Thyroid gland (tissue), 4 donors: ENCODE data around the gene NGRN.

Experiments
- POLR2A ChIP-seq, 2 donors: fragments of 450-650 bp; IDR thresholded peaks; one replicate each; pipeline ENCODE4 v1.6.1; 2017; ENCODE audit warnings: antibody characterized with exemption in 2 of 2, mild to moderate bottlenecking in 2 of 2, moderate library complexity in 1 of 2
- TF ChIP-seq, protein P1 (sequence below), 6 experiments: fragments of 200-600 bp in 3 of 6; fragments of 450-650 bp in 3 of 6; sonication (generic) in 3 of 6; IDR thresholded peaks; one replicate each; pipeline ENCODE4 v1.5.1; 2016 to 2019; ENCODE audit warnings: antibody characterized with exemption in 6 of 6, mild to moderate bottlenecking in 2 of 6, inconsistent platforms in 1 of 6, moderate library complexity in 1 of 6

GRCh38 chr15:90261811-90262210 is 3.7 kb upstream of the NGRN start:
- TF ChIP-seq, protein P1, sequence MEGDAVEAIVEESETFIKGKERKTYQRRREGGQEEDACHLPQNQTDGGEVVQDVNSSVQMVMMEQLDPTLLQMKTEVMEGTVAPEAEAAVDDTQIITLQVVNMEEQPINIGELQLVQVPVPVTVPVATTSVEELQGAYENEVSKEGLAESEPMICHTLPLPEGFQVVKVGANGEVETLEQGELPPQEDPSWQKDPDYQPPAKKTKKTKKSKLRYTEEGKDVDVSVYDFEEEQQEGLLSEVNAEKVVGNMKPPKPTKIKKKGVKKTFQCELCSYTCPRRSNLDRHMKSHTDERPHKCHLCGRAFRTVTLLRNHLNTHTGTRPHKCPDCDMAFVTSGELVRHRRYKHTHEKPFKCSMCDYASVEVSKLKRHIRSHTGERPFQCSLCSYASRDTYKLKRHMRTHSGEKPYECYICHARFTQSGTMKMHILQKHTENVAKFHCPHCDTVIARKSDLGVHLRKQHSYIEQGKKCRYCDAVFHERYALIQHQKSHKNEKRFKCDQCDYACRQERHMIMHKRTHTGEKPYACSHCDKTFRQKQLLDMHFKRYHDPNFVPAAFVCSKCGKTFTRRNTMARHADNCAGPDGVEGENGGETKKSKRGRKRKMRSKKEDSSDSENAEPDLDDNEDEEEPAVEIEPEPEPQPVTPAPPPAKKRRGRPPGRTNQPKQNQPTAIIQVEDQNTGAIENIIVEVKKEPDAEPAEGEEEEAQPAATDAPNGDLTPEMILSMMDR (IDR thresholded peaks at IDR 0.05) = no peak
- TF ChIP-seq POLR2A (IDR thresholded peaks at IDR 0.05) = no peak
